SU-DHL-6 (cell line): Measurements from ENCODE around the gene NEK6.
"Not testable (repeated sequence)": the region's sequence is repeated elsewhere in the genome, so short reads cannot be mapped to it uniquely, and the experiment has no call there.

Source experiments
- H2AFZ ChIP-seq: fragments of 200-600 bp; sonication (generic); 2 replicates; pipeline ENCODE4 v1.6.1; 2014; ENCODE audit warnings: low read depth, mild to moderate bottlenecking, moderate library complexity, mixed read lengths, antibody characterized with exemption, low read length; ENCODE audit not compliant: severe bottlenecking
- H3F3A ChIP-seq: fragments of 200-600 bp; shearing (Covaris generic); 2 replicates; pipeline ENCODE4 v1.6.0; 2016; ENCODE audit warnings: antibody characterized with exemption, mild to moderate bottlenecking; ENCODE audit not compliant: insufficient read depth
- H3K27ac ChIP-seq: fragments of 200-600 bp; sonication (generic); 2 replicates; pipeline ENCODE4 v1.5.1; 2016; ENCODE audit warnings: low read depth, mild to moderate bottlenecking, low read length, moderate library complexity, mixed read lengths
- H3K27me3 ChIP-seq: fragments of 200-600 bp; sonication (generic), shearing (Covaris generic); 2 replicates; pipeline ENCODE4 v1.6.0; 2014; ENCODE audit warnings: mild to moderate bottlenecking, low read length
- H3K36me3 ChIP-seq: fragments of 200-600 bp; sonication (generic); 2 replicates; pipeline ENCODE4 v1.6.1; 2014; ENCODE audit warnings: mild to moderate bottlenecking, low read length, mixed read lengths
- H3K4me2 ChIP-seq: fragments of 300-600, 200-600 bp; shearing (Covaris generic), sonication (generic); 2 replicates; pipeline ENCODE4 v1.6.0; 2014; ENCODE audit warnings: low read length, low read depth, mild to moderate bottlenecking; ENCODE audit not compliant: poor library complexity, severe bottlenecking
- H3K4me3 ChIP-seq: fragments of 200-600 bp; sonication (generic); 2 replicates; pipeline ENCODE4 v1.5.1; 2014; ENCODE audit warnings: antibody characterized with exemption, low read length, mild to moderate bottlenecking, mixed read lengths; ENCODE audit not compliant: insufficient read depth, poor library complexity, severe bottlenecking
- H3K79me2 ChIP-seq: fragments of 200-600 bp; sonication (generic); 2 replicates; pipeline ENCODE4 v1.6.1; 2014; ENCODE audit warnings: mild to moderate bottlenecking, low read length, moderate library complexity; ENCODE audit not compliant: insufficient read depth
- H3K9ac ChIP-seq: fragments of 200-600 bp; sonication (generic); 2 replicates; pipeline ENCODE4 v1.7.0; 2014; ENCODE audit warnings: mild to moderate bottlenecking, low read length
- H3K9me2 ChIP-seq: fragments of 200-600 bp; sonication (generic); replicated peaks from 2 replicates; pipeline ENCODE4 v1.6.1; 2014; ENCODE audit warnings: low read length; ENCODE audit not compliant: insufficient read depth
- H3K9me3 ChIP-seq: fragments of 200-600 bp; sonication (generic); 2 replicates; pipeline ENCODE4 v1.6.1; 2014; ENCODE audit warnings: low read length, mixed read lengths; ENCODE audit not compliant: insufficient read depth
- H4K20me1 ChIP-seq: fragments of 200-600 bp; sonication (generic); 2 replicates; pipeline ENCODE4 v1.6.1; 2014; ENCODE audit warnings: low read depth, mild to moderate bottlenecking, antibody characterized with exemption, low read length, moderate library complexity, mixed read lengths
- EZH2phosphoT487 ChIP-seq: fragments of 200-600 bp; sonication (generic), shearing (Covaris generic); conservative IDR thresholded peaks from 2 replicates; pipeline ENCODE4 v1.6.1; 2018; ENCODE audit warnings: mild to moderate bottlenecking, antibody characterized with exemption, low read length, moderate library complexity, mixed read lengths
- TF ChIP-seq, protein P1 (sequence below): fragments of 200-600 bp; sonication (generic); IDR thresholded peaks from one replicate; pipeline ENCODE4 v1.5.1; 2017; ENCODE audit warnings: antibody characterized with exemption, mild to moderate bottlenecking, low read length, moderate library complexity; ENCODE audit not compliant: insufficient read depth, poor library complexity, severe bottlenecking

Gene NEK6

DNA sequence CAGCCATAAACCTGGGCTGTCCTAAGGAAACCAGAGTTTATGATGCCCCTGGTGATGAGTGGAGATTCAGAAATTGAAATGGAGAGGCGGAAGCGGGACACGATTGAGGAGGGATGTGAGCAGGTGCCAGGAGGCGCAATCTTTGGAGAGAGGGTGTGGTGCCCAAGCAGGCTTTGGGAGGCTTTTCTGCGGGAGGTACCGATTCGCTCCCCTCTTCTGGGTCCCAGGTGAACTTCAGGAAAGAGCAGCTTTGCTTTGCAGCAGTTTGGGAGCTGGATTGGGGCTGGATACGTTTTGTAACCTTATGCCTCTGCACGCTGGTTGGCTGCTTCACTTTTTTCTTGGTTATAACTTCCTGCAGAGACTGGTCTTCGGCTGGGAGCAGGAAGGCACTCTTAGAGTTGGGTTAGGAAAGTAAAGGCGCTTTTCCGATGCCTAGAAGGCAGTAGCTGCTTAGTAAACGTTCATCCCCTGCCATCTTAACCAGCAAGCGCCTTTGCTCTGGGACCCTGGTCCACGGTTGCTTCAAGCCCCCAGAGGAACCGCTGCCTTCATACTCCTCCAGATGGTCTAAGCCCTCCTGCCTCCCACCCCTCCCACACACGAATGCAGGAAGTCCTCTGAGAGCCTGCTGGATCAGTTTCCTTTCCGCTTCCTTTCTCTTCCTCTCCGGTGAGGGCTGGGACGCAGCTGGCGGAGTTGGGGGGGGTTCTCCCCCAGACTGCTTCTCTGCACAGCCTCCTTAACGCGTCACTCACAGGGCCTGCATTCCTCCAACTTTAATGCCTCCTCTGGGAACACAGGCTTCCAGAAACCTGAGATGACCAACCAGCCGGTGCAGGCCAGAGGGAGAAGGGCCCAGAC, 15.2 kb upstream of the NEK6 start:
- H3K4me2 ChIP-seq = no peak overlapping the region
- no peak overlapping the region for H3K27ac ChIP-seq
- no peaks in the 10 kb centered on the region for H3K79me2 ChIP-seq
- H3F3A ChIP-seq = 0 out of 2 replicates have a peak, but pooled peaks cover under 1% of the 10 kb centered on the region
- no peaks in the 10 kb centered on the region for H3K36me3 ChIP-seq
- H4K20me1 ChIP-seq = no peaks in the 10 kb centered on the region
- H3K9ac ChIP-seq = no peak overlapping the region
- no peaks in the 10 kb centered on the region for H3K27me3 ChIP-seq
- no peaks in the 10 kb centered on the region for H3K9me3 ChIP-seq
- no peak for TF ChIP-seq EZH2phosphoT487
- TF ChIP-seq, protein P1, sequence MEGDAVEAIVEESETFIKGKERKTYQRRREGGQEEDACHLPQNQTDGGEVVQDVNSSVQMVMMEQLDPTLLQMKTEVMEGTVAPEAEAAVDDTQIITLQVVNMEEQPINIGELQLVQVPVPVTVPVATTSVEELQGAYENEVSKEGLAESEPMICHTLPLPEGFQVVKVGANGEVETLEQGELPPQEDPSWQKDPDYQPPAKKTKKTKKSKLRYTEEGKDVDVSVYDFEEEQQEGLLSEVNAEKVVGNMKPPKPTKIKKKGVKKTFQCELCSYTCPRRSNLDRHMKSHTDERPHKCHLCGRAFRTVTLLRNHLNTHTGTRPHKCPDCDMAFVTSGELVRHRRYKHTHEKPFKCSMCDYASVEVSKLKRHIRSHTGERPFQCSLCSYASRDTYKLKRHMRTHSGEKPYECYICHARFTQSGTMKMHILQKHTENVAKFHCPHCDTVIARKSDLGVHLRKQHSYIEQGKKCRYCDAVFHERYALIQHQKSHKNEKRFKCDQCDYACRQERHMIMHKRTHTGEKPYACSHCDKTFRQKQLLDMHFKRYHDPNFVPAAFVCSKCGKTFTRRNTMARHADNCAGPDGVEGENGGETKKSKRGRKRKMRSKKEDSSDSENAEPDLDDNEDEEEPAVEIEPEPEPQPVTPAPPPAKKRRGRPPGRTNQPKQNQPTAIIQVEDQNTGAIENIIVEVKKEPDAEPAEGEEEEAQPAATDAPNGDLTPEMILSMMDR = no peak
- H3K9me2 ChIP-seq = no peaks in the 10 kb centered on the region
- no peak overlapping the region for H2AFZ ChIP-seq
- no peak overlapping the region for H3K4me3 ChIP-seq

DNA sequence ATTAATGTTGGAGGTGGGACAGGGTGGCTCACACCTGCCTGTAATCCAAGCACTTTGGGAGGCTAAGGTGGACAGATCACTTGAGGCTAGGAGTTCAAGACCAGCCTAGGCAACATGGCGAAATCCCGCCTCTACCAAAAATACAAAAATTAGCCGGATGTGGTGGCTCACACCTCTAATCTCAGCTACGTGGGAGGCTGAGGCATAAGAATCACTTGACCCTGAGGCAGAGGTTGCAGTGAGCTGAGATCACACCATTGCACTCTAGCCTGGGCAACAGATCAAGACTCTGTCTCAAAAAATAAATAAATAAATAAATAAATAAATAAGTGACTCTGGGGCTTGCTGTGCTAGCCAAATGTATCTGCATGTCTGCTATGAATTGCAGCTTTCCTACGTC, 10.4 kb upstream of the NEK6 start:
- not testable (repeated sequence) for H3F3A ChIP-seq, H3K4me3 ChIP-seq, H3K4me2 ChIP-seq, H3K79me2 ChIP-seq, H3K36me3 ChIP-seq, H3K9me3 ChIP-seq, H3K27me3 ChIP-seq, H4K20me1 ChIP-seq, H3K9me2 ChIP-seq, H2AFZ ChIP-seq, H3K27ac ChIP-seq, H3K9ac ChIP-seq

DNA sequence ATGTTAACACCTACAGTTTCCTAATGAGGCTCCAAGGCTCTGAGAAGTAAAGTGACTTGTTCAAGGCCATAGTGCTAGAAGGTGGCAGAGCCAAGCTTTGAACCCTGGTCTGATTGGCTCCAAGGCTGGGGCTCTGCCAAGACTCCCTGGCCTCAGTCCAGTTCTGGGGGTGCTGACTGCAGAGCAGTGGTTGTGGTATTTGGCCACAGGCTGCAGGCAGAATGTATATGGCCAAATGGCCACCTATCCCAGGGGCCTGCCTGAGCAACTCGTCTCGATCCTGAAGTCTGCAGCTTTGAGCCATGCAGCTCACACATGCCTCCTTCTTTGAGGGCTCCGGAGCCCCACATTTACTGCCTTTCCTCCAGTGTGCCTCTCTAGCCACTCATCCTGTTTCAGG, 9.7 kb upstream of the NEK6 start:
- Histone ChIP-seq H3K27me3 (no peaks in the 10 kb centered on the region), H3K36me3 (no peaks in the 10 kb centered on the region), H2AFZ (no peak overlapping the region), H3K9me3 (no peaks in the 10 kb centered on the region), H3F3A (no peaks in the 10 kb centered on the region), H3K79me2 (no peaks in the 10 kb centered on the region), H3K9me2 (no peaks in the 10 kb centered on the region), H3K27ac (no peak overlapping the region), H3K4me2 (no peak overlapping the region), H3K9ac (no peak overlapping the region), H4K20me1 (no peaks in the 10 kb centered on the region), H3K4me3 (no peak overlapping the region)
- no peak for TF ChIP-seq EZH2phosphoT487
- TF ChIP-seq, protein P1 = no peak

DNA sequence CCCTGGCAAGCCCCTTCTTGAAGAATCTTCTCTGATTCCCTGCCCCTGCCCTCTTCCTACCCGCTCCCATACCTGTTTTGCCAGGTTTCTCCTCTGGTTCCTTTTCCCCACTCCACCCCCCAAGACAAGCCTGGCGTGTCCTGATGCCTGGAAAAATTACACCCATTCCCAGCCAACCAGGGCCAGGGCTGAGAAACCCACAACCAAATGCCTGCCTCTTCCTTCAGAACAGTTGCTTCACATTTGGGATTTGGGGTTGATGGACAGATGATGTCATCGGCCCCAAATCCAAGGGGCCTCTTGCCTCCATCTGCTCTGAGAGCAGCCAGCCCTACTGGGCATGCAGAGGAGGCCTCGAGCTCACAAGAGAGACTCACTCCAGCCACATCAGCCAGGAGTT, 8.8 kb upstream of the NEK6 start:
- Histone ChIP-seq H4K20me1 (no peaks in the 10 kb centered on the region), H3K27ac (no peak overlapping the region), H3K9me2 (no peaks in the 10 kb centered on the region), H3K27me3 (no peaks in the 10 kb centered on the region), H3K36me3 (no peaks in the 10 kb centered on the region), H3K79me2 (no peaks in the 10 kb centered on the region), H3K4me2 (no peak overlapping the region), H3K4me3 (no peak overlapping the region), H3K9ac (no peak overlapping the region), H3K9me3 (no peaks in the 10 kb centered on the region), H3F3A (no peaks in the 10 kb centered on the region), H2AFZ (no peak overlapping the region)
- TF ChIP-seq, protein P1 = no peak
- TF ChIP-seq EZH2phosphoT487 = no peak
